Fibroblast of the aortic adventitia (primary cell): ENCODE results near the gene POLR1H. TPM values are rescaled to one million over a fixed set of nuclear protein-coding genes. Genes with fewer than 3 reads are reported as not detected.

ENCODE experiments used
- DNase-seq: peaks from one replicate; pipeline ENCODE4 v3.0.0-alpha.2; 2010; ENCODE audit warnings: low read depth
- H3K4me3 ChIP-seq: 2 replicates; pipeline ENCODE4 v1.5.1; 2011; ENCODE audit warnings: low read depth, mild to moderate bottlenecking, control low read depth, low read length, moderate library complexity
- CTCF ChIP-seq: IDR thresholded peaks from 2 replicates; pipeline ENCODE4 v1.5.1; 2011; ENCODE audit warnings: mild to moderate bottlenecking, low read length, control low read depth, inconsistent platforms; ENCODE audit not compliant: insufficient read depth
- total RNA-seq: library from RNA; depleted of rRNA; stranded (reverse); fragments of >200 nt; gene quantifications from 2 replicates; pipeline ENCODE4 v1.2.3, GENCODE V29; 2012; ENCODE audit warnings: low replicate concordance

POLR1H gene
- total RNA-seq, 1 donor: 18.3 TPM

- TF ChIP-seq CTCF: peak; percentile 96
- DNase-seq: peak; percentile 89
Measured at GRCh38 chr6:30102970-30103871, 42.2 kb downstream of the POLR1H start.

GRCh38 chr6:30103872-30104179, 42.8 kb downstream of the POLR1H start:
- H3K4me3 ChIP-seq: no peak overlapping the region
- DNase-seq: no peak
- TF ChIP-seq CTCF: no peak

More at GRCh38 chr6:30102970-30103871, 42.2 kb downstream of the POLR1H start:
- peak overlapping the region; percentile 56 for H3K4me3 ChIP-seq

- TF ChIP-seq CTCF: no peak
- no peak for DNase-seq
Measured at GRCh38 chr6:30104661-30105060, 43.6 kb downstream of the POLR1H start.

GRCh38 chr6:30111266-30111856, 50.3 kb downstream of the POLR1H start:
- H3K4me3 ChIP-seq: no peak overlapping the region
- TF ChIP-seq CTCF: no peak
- DNase-seq: no peak

More at GRCh38 chr6:30104661-30105060, 43.6 kb downstream of the POLR1H start:
- no peak overlapping the region for H3K4me3 ChIP-seq

- TF ChIP-seq CTCF: no peak
- no peak overlapping the region for H3K4me3 ChIP-seq
- DNase-seq: no peak
Measured at GRCh38 chr6:30112402-30112994, 51.4 kb downstream of the POLR1H start.

- TF ChIP-seq CTCF: no peak
- no peak for DNase-seq
- no peak within 1 kb of the TSS for H3K4me3 ChIP-seq
Measured at GRCh38 chr6:30113003-30113759, 52.1 kb downstream of the POLR1H start, which contains the start of gene TRIM31. TSS of gene TRIM31 (minus strand) at chr6:30113090. CDS start at chr6:30112805, 285 bp downstream.
